OCI-LY7 (cell line): ENCODE data around the gene RAD23A. TPM values are rescaled to one million over a fixed set of nuclear protein-coding genes. Genes with fewer than 3 reads are reported as not detected.

Experiments
- BruUV-seq: library from RNA; stranded (reverse); fragments of 400-500 nt; replicated peaks from 2 replicates; lab custom pipeline; 2021; lab: Mats Ljungman, UMichigan
- CTCF ChIA-PET: fragments of 300-600 bp; sonication (Branson Sonifier 250); formaldehyde crosslinking; loops from one replicate; lab custom pipeline; 2022; ENCODE audit warnings: antibody characterized with exemption; ENCODE audit not compliant: unreplicated experiment; lab: Charles Lee
- POLR2A ChIA-PET: fragments of 300-600 bp; sonication (Branson Sonifier 250); formaldehyde crosslinking; loops from one replicate; lab custom pipeline; 2022; ENCODE audit warnings: antibody characterized with exemption; lab: Charles Lee
- DNase-seq: peaks from one replicate; pipeline ENCODE4 v3.0.0-alpha.2; 2015; ENCODE audit warnings: low spot score
- H2AFZ ChIP-seq: fragments of 200-600 bp; sonication (generic), shearing (Covaris generic); 2 replicates; pipeline ENCODE4 v1.6.1; 2014; ENCODE audit warnings: mild to moderate bottlenecking, antibody characterized with exemption, low read length, moderate library complexity
- H3K27ac ChIP-seq: fragments of 200-600 bp; sonication (generic); 2 replicates; pipeline ENCODE4 v1.5.1; 2014; ENCODE audit warnings: mixed run types, low read depth, mild to moderate bottlenecking, moderate library complexity, low read length, inconsistent platforms; ENCODE audit not compliant: poor library complexity, severe bottlenecking
- H3K36me3 ChIP-seq: fragments of 200-600 bp; sonication (generic); 2 replicates; pipeline ENCODE4 v1.6.1; 2014; ENCODE audit warnings: mild to moderate bottlenecking, antibody characterized with exemption, low read length, moderate library complexity, mixed read lengths; ENCODE audit not compliant: insufficient read depth
- H3K4me1 ChIP-seq: fragments of 200-600 bp; sonication (generic); 2 replicates; pipeline ENCODE4 v1.5.1; 2014; ENCODE audit warnings: mild to moderate bottlenecking, low read length; ENCODE audit not compliant: insufficient read depth, poor library complexity, severe bottlenecking
- H3K4me2 ChIP-seq: fragments of 200-600 bp; sonication (generic); 2 replicates; pipeline ENCODE4 v1.6.1; 2014; ENCODE audit warnings: mild to moderate bottlenecking, low read length
- H3K4me3 ChIP-seq: fragments of 200-600 bp; sonication (generic); 2 replicates; pipeline ENCODE4 v1.5.1; 2014; ENCODE audit warnings: mild to moderate bottlenecking, low read depth, low read length; ENCODE audit not compliant: poor library complexity, severe bottlenecking
- H3K79me2 ChIP-seq: fragments of 200-600 bp; sonication (generic); 2 replicates; pipeline ENCODE4 v1.6.1; 2016; ENCODE audit warnings: low read depth, mild to moderate bottlenecking, low read length, moderate library complexity, mixed read lengths; ENCODE audit not compliant: insufficient read depth
- H3K9me2 ChIP-seq: fragments of 200-600 bp; sonication (generic); 2 replicates; pipeline ENCODE4 v1.6.1; 2016; ENCODE audit warnings: mild to moderate bottlenecking, low read length, mixed read lengths; ENCODE audit not compliant: insufficient read depth
- H3K9me3 ChIP-seq: fragments of 200-600 bp; sonication (generic); 2 replicates; pipeline ENCODE4 v1.6.1; 2014; ENCODE audit warnings: mild to moderate bottlenecking, mixed run types, low read length, mixed read lengths
- H4K20me1 ChIP-seq: fragments of 200-600 bp; sonication (generic); 2 replicates; pipeline ENCODE4 v1.6.1; 2014; ENCODE audit warnings: mild to moderate bottlenecking, antibody characterized with exemption, low read length, moderate library complexity, mixed read lengths; ENCODE audit not compliant: insufficient read depth
- CTCF ChIP-seq: fragments of 200-600 bp; sonication (generic); conservative IDR thresholded peaks from 2 replicates; pipeline ENCODE4 v1.5.1; 2014; ENCODE audit warnings: mild to moderate bottlenecking, antibody characterized with exemption, low read length, moderate library complexity, mixed read lengths
- EZH2phosphoT487 ChIP-seq: fragments of 200-600 bp; sonication (generic); IDR thresholded peaks from 2 replicates; pipeline ENCODE4 v1.6.1; 2018; ENCODE audit warnings: low read depth, borderline replicate concordance, mild to moderate bottlenecking, mixed run types, antibody characterized with exemption, low read length, moderate library complexity, mixed read lengths
- intact Hi-C: fragments of 100-400 bp; cut with micrococcal nuclease; formaldehyde crosslinking; loops from one replicate; pipeline ENCODE4 v1.10.0; 2022; ENCODE audit not compliant: unreplicated experiment
- total RNA-seq, 2 experiments: library from RNA; depleted of rRNA in 1 of 2; stranded (reverse); fragments of >200 nt in 1 of 2; shearing (Covaris generic) in 1 of 2; gene quantifications; 2 replicates each; pipeline ENCODE4 v1.2.3, GENCODE V29; 2014 to 2022

The RAD23A gene
- total RNA-seq, 2 experiments from 2014 or later = 171 to 237 TPM

GRCh38 chr19:12952488-12953137 is 7.0 kb downstream of the RAD23A start:
- H4K20me1 ChIP-seq = no peaks in the 10 kb centered on the region
- H3K36me3 ChIP-seq = peaks cover 77% of the 10 kb centered on the region
- ChIA-PET POLR2A (interaction anchor here (0.6 kb wide), 1 partner anchor 15 kb away, joined by 5 read pairs; no protein-coding TSS in a partner anchor), CTCF (interaction anchor here (0.6 kb wide), 2 partner anchors 10 to 188 kb away, joined by 3 to 4 read pairs; no protein-coding TSS in a partner anchor)
- no peak for DNase-seq
- no peaks in the 10 kb centered on the region for H3K9me3 ChIP-seq
- no peak overlapping the region for H2AFZ ChIP-seq
- no peak for TF ChIP-seq EZH2phosphoT487
- TF ChIP-seq CTCF = no peak
- peaks cover 34% of the 10 kb centered on the region; the same call in 1 of the 2 replicates for H3K79me2 ChIP-seq
- no peaks in the 10 kb centered on the region for H3K9me2 ChIP-seq
- intact Hi-C loops = no loop called here
- H3K4me3 ChIP-seq = no peak overlapping the region
- no peak overlapping the region for H3K4me2 ChIP-seq
- no TSS peak for BruUV-seq
- peaks cover 36% of the 10 kb centered on the region for H3K4me1 ChIP-seq
- no peak overlapping the region for H3K27ac ChIP-seq

GRCh38 chr19:12953138-12953798 is 7.6 kb downstream of the RAD23A start:
- Histone ChIP-seq H3K9me2 (no peaks in the 10 kb centered on the region), H3K36me3 (peaks cover 70% of the 10 kb centered on the region), H4K20me1 (no peaks in the 10 kb centered on the region), H3K4me1 (peaks cover 38% of the 10 kb centered on the region), H3K4me3 (no peak overlapping the region), H2AFZ (no peak overlapping the region), H3K27ac (peak overlapping the region; percentile 84), H3K79me2 (peaks cover 35% of the 10 kb centered on the region; the same call in 1 of the 2 replicates), H3K4me2 (peak overlapping the region; percentile 56), H3K9me3 (no peaks in the 10 kb centered on the region)
- intact Hi-C loops = no loop called here
- ChIA-PET CTCF (interaction anchor here (0.6 kb wide), 2 partner anchors 11 to 188 kb away, joined by 3 to 4 read pairs; no protein-coding TSS in a partner anchor), POLR2A (interaction anchor here (0.6 kb wide), 1 partner anchor 16 kb away, joined by 5 read pairs; no protein-coding TSS in a partner anchor)
- TF ChIP-seq CTCF = no peak
- TF ChIP-seq EZH2phosphoT487 = no peak
- no peak for DNase-seq
- BruUV-seq = TSS peak; percentile 96
